NCI-H1694 treated with DMSO at 0.1 percent for 48 hours (cell line): ENCODE measurements around the gene SAMD1.

Experiments used
- DNase-seq: peaks from one replicate; lab custom pipeline; 2025; lab: John Stamatoyannopoulos, UW

SAMD1 gene

DNA sequence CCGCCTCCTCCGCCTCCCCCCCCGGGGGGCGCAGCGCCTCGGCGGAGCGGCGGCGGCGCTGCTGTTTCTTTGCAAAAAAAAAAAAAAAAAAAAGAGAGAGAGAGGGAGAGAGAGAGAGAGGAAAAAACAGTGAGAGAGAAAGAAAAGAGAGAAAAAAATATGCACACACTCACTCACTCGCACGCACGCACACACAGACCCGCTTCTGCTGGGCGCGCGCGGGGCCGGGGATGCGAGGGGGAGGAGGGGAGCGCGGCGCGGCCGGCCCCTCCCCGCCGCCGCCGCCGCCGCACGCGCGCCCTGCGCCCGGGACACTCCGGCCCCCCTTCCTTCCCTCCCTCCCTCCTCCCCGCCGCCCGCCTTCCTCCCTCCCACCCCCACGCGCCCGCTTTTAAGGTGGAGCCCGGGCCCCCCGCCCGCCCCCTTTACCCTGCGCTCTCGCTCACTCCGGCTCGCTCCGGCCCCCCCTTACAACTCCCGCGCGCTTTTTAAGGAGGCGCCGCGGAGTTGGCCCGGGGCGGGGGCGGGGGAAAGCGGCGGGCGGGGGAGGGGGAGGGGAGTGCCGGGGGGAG, at the start of gene SAMD1:
Gene SAMD1, minus strand, starts transcription at position 243 of the 572 bp plus-strand sequence.
- peak; percentile 71 for DNase-seq

DNA sequence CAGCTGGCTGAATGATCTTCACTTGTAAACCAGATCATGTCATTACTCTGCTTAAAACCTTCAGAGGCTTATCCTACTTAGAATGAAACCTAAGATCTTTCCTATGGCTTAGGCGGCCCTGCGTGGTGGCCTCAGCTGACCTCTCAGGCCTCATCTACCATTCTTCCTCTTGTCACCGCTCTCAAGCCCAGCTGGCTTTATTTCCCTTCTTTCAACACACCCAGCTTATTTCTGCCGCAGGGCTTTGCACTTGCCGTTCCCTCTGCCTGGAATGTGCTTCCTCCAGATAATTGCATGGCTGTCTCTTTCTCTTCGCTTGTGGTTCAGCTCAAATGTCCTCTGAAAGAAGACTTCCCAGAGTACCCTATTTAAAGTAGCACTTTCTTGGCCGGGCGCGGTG, 49.4 kb upstream of the SAMD1 start:
- DNase-seq, result no peak

DNA sequence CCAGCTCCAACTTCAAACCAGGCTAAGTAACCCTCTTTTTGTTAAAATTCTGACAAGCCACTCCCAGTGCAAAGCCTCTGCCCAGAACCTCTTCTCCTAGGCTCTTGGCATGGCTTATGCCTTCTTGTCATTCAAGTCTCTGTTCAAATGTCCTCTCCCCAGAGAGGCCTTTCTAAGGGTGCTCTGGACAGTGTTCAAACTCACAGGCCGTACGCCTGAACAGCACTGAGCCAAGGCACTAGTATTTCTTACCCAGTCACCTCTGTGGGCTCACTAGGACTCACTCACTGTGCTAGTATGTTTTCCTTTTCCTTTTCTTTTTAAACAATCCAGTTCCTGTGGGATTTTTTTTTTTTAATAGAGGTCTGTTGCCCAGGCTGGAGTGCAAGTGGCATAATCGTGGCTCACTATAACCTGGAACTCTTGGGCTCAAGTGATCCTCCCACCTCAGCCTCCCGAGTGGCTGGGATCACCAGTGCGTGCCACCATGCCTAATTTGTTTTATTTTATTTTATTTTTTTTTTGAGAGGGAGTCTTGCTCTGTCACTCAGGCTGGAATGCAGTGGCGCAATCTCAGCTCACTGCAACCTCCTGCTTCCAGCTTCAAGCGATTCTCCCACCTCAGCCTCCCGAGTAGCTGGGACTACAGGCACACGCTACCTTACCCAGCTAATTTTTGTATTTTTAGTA, 48.2 kb upstream of the SAMD1 start:
- DNase-seq, result no peak

DNA sequence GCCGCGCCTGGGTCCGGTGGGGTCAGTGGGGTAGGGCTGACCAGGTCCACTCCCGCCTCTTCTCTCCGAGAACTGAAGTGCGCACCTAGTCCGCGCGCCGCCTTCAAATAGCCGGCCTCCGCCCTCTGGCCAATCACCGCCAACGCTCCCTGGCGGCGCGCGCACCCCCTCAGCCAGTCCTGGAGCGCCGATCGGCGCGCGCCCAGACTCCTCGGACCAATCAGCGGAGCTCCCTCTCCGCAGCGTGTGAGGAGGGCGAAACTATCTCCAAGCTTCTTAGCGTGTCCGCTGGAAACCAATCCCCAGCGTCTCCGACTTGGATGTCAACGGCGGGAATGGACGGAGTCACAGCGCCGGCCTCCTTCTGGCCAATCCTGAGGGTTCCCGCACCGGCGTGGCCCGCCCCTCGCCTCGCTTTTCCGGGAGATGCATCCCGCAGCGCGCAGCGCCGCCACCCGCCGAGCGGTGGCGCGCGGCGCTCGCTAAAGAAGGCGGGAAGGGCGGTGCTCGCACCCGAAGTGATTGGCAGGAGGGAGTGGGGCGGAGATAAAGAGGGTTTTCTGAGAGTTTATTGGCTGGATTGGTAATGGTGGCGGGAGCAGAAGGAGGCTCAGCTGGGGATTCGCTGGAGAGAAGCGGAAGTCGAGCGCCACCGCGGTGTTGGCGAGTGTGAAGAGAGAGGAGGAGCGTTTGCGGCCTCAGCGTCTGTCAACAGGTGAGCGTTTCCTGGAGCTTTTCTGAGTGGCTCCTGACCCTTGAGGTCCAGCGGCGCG, 46.1 kb upstream of the SAMD1 start, which contains the start of gene ASF1B:
Gene ASF1B, minus strand, starts transcription at position 81 of the 773 bp plus-strand sequence. CDS start 133 bp downstream, outside the sequence.
- peak; percentile 100 for DNase-seq

DNA sequence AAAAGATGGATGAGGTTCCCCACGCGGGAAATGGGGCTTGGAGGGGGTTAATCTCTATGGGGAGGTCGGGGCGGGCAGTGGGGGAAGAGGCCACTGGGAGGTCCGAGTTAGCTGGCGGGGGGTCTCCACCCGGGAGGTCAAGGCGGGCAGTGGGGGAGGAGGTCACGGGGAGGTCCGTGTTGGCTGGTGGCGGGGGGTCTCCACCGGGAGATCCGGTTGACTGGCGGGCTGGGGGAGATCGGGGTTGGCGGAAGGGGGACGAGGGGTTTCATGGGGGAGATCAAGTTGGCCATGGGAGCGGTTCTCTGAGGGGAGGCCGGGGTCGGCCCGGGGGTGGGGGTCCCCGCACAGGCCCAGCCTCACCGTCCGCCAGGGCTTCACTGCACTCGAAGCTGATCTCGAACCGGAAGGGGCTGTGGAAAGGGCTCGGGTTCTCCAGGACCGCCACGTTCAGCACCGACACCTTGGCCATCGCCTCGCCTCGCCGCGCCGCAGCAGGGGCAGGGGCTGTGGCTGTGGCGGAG, 45.5 kb upstream of the SAMD1 start:
- DNase-seq, result no peak

DNA sequence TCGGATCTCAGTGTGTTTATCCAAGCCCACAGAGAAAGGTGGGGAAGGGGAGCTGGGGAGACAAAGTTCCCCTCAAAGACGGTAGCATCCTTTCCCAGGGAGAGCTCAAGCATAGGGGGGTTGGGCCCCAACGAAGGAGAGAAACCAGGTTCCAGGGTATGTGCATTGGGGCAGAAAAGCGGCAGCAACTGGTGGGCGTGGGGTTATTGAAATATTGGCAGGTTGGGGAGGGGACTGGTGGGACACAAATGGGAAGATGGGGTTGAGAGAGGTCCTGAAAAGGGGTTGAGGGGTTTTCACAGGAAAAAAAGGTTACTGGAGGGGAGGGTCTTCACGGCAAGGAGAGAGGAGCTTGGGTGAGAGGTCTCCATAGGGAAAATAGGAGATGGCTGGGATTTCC, 44.8 kb upstream of the SAMD1 start:
- DNase-seq, result no peak

DNA sequence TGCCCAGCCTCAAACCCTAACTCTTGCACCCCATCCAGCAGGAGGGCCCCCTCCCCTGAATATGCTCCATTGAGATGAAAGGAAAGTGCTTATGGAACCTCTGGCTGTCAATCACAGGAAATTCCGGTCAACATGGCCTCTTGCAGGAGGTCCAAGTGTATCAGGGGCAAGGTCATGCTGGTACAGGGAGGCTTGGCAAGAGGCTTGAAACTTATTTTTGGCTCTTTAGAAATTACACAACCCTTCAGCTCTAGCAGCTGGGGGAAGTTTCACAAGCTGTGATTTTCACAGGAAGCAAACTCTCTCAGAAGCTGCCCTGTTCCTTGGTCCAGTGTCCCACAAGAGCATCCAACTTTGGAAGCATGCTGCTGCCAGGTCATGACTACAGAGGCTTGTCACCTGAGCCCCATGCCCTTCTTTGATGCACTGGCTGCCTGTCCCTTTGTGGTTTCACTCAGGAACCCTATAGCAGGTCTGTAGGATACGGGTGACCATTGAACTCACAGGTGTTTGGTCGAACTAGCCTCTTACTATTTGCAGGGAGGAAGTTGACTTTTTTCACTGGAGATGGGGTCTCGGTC, 37.5 kb upstream of the SAMD1 start:
- DNase-seq, result no peak

DNA sequence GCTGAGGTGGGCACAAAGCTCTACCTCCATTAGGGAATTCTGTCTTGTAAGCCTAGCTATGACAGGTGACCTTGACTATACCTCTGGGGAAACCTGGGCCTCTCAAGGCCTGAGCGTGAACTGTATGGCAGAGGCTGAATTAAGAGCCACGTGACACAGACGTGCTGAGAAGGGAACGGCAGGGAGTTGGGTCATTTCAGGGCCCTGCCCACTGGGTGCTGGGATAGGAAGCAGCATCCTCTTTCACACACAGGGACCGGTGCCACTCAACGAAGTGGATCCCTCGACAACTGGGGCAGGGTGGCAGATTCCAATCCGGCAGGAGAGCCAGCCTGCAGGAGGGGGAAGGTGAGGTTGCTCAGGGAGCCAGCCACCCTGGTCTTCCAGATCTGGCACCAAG, 36.6 kb upstream of the SAMD1 start:
- DNase-seq, result no peak

DNA sequence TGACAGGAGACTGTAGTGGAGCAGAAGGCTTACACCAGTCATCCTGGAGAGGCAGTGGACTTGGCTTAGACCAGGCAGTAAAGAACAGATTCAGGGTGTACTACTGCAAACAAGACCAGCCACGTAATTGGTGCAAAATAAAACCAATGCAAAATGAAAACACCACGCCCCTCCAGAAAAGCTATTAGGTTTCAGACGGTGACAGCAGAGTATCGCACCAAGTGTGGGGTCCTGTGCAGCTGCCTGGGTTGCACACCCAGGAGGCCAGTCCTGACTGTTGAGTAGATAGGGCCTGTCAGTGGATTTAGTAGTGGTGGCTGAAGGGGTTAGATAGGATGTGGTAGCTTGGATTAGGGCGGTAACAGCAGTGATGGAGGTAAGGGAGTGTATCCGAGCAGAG, 32.4 kb upstream of the SAMD1 start:
- no peak for DNase-seq

DNA sequence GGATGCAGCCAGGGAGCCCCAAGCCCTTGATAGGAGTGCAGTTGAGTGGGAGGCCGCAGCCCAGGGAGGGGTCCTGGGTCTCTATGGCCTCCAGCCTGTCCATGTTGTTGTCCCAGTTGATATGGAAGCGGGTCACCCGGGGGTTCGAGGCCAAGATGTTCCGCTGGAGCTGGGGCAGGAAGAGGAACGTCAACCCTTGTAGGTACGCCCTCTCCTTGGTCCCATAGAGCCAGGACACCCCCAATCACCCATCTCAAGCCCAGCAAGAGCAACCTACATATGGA, 29.9 kb upstream of the SAMD1 start:
- no peak for DNase-seq

DNA sequence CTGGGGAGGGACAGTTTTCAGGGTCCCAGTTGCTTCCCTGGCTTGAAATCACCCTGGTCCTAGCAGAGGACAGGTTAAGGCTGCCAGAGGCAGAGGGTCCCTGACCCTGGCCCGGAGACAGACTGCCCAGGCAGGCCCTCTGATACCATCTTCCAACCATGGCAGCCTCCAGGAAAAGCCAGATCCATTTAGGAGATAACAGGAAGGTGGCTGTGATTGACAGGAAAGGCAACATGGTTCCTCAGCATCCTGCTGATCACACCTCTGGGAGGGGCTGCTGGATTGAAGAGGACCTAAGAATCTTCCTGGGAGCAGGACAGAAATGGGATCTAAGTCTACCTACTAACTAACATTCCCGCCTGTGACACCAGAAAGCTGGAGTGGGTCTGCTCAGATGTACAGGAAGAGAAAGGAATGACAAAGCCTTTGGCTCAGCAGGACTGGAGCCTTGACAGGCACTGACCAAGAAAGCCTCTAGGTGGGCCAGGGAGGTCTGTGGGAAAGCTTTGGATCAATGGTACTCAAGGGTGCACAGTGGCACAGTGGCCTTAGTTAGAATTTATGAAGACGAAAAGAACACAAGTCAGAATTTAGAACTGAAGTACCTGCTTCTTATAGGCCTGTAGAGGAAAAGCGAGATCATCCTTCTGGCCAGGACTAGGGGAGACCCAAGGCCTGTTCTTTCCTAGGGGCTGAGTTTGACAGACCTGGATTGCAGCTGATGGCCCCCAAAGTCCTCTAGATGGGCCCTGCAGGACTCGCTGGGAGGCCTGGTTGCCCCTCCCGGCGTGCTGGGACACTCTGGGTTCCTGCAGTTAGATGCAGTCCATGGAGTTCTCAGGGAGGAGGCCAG, 29.3 kb upstream of the SAMD1 start:
- no peak for DNase-seq

DNA sequence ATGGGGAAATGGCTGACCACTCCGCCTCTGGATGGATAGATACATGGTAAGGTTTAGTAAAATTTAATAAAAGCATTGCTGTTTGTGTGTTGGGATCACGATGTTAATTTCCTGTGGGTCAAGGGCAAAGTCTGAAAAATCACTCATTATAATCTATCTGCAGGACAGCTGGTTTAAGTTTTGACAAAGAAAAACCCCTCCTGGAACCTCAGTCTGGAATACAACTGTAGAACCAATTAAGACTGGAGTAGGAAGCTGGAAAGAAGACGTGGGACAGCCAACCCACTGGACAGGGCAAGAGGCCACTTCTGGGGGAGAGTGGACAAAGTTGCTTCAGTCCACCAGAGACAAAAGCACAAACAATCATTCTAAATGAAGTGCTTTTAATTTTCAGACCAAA, 28.6 kb upstream of the SAMD1 start:
- no peak for DNase-seq

DNA sequence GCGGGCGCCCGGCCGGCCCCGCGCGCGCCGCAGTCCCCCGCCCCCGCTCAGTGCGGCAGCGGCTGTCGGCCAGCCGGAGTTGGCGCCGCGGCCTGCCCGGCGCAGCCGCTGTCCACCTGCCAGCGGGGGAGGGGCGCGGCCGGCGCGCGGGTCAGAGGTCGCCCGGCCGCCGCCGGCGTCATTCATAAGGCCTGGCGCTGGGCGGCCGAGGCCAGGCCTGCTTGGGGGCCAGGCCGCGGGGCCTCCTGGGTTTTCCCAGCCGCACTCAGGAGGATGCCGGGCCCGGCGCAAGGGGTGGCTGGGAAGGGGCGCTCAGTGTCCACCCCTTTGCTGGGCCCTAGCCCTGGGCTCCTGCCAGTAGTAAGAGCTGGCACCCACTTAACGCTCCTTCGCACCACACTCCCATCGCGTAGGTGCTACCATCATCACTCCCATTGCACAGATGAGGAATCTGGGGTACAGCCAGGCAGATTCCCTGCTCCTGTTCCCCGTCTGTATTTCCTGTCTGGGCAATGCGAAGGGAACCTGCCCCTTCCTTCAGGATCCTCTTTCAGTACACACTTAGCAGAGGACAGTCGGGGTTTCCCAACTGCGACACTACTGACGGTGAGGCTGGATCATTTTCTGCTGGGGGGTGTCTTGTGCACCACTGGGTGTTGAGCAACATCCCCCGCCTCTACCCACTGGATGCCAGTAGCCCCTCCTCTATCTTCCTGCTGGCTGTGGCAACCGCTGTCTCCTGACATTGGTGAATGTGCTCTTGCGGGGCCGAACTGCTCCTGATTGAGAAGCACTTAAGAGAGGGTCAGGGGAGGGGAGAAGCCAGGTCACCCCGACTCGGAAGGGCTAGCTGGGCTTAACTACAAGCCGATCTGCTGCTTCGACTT, 27.9 kb upstream of the SAMD1 start:
- peak; percentile 21 for DNase-seq

DNA sequence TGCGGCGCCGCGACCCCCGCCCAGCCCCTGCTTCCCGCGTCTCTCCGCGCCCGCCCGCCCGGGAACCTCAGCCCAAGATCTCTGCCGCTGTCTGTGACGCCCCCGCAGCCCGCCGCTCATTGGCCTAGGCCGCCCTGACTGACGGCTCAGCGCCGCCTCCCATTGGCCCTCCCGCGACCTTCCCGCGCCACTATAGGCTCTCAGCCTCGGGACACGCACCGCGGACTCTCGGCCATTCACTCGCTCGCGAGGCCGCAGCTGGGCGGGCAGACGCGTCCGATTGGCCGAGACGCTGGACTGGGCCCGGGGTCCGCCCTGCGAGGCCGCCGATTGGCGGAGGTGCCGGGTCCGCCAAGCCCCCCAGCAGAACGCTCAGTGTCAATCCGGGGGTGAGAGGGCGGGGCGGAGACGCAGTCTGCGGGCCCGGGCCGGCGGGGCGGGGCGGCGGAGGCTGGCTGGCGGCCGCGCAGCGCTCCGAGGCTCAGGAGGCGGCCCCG, 27.2 kb upstream of the SAMD1 start, which contains the start of gene PRKACA:
Gene PRKACA, minus strand, starts transcription at position 95 of the 497 bp plus-strand sequence. CDS start 215 bp downstream, outside the sequence.
- DNase-seq, result peak; percentile 98

DNA sequence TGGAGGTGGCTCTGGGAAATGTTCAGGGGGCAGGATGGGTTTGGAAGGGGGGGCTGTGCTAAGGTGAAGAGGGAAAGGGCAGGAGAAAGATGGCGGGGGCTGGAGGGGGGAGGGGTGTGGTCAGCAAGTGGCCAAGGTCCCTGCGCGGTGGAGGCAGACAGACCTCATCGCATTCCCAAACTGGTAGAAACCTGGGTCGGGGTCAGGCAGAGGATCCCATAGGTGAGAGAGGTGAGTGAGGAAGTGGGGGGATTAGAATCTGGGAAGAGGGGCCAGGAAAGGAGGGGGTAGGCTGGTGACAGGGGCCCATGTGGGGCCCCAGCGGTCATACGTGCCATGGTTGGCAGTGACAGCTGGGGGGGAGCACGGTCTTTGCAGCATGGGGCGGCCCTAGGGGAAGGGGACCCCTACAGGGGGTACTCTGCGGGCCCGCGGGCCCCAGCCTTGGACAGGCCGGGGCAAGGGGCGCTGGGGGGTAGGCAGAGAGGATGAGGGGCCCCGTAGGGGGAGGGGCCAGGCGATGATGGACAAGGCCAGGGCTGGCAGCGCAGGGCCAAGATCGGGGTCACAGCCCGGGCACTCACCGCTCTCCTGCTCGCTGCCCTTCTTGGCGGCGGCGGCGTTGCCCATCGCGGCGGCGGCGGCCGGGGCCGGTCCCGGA, 26.5 kb upstream of the SAMD1 start:
- no peak for DNase-seq

DNA sequence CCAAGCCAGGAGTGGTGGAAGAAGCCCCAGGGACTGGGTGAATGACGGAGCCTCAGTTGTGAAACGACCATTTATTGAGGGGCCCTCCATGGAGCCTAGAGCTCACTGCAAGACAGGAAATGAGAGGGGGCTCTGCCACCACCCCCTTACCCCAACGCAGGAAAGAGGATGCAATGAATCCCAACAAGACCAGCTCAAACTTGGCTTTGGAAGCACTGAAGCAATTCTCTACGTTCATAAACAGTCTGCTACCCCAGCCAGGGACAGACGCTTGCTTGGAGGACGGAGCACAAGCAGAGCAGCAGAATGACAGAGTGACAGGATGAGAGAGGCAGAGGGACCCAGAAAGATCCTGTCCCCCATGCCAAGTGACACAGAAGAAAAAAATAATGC, 26.0 kb upstream of the SAMD1 start:
- no peak for DNase-seq

DNA sequence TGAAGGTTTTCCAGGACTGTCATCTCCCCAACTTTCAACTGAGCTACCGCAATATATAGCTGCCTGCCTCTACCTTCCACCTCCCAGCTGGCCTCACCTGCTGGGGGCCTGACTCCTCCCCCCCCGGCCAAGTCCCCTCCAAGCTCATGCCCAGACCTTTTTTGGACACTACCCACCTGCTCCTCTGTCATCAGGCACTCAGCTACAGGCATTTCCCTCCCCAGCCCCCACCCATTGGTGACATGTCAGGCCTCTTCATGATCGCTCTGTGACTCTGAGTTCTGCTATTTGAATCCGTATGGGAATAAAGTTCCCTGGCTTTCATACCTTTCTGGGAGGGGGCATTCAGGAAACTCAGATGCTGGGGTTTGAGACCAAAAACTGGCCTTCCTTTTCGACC, 25.2 kb upstream of the SAMD1 start:
- no peak for DNase-seq

DNA sequence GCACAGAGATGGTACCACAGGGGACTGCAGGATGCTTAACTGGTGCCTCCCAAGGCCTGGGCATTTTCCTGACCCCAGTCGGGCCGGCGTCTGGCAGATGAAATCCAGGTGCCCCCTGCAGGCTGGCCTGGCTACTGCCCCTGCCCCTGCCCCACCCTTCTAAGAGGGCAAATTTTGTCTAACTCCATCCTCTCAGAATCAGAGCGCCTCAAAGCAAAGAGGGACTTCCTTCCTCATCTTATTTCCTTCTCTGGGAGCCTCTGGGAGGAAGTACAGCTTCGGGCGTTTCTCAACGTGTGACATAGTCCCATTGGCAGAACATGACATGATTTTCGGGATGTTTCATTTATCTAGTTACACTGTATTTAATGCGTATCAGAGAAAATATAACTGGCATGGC, 24.3 kb upstream of the SAMD1 start:
- DNase-seq, result no peak

DNA sequence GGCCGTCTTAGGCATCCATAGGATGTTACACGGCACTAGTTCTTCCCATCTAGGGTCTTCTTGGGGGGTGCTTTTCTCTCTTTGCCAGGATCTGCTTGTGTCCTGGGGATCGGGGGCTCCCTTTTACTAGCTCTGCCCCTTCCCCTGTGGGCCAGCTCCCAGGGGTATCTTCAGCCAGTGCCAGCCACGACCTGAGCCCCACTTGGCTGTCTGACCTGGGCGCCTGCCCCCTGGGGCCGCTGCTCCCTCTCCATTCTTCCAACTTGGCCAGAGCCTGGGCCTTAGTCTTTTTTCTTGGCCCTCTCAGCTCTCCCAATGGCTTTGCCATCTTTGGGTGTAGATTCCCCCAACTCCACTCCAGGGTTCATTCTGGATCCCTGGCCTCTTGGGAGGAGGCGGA, 23.9 kb upstream of the SAMD1 start:
- DNase-seq, result no peak
